H9 (cell line): ENCODE results near the gene AKR1A1. TPM values are rescaled to one million over a fixed set of nuclear protein-coding genes. Genes with fewer than 3 reads are reported as not detected.
A peak's percentile ranks its signal among the peaks of the same experiment; 100 is the strongest.

Experiments
- DNase-seq: peaks from one replicate; pipeline ENCODE4 v3.0.0-alpha.2; 2017
- H2AFZ ChIP-seq: one replicate; pipeline ENCODE4 v1.6.1; 2013; ENCODE audit warnings: mild to moderate bottlenecking, low read length, control low read depth, moderate library complexity
- H2AK5ac ChIP-seq: 2 replicates; pipeline ENCODE4 v1.6.1; 2013; ENCODE audit warnings: low read length, control low read depth, mixed read lengths; ENCODE audit not compliant: insufficient read length
- H2BK120ac ChIP-seq: one replicate; pipeline ENCODE4 v1.6.1; 2013; ENCODE audit warnings: low read depth, mild to moderate bottlenecking, low read length, control low read depth, inconsistent platforms; ENCODE audit not compliant: poor library complexity, severe bottlenecking
- H2BK12ac ChIP-seq: 2 replicates; pipeline ENCODE4 v1.6.1; 2013; ENCODE audit warnings: low read length, control low read depth, mixed read lengths, low read depth; ENCODE audit not compliant: insufficient read length
- H2BK15ac ChIP-seq: 2 replicates; pipeline ENCODE4 v1.6.1; 2013; ENCODE audit warnings: low read depth, low read length, control low read depth
- H2BK20ac ChIP-seq: one replicate; pipeline ENCODE4 v1.6.1; 2013; ENCODE audit warnings: low read depth, mild to moderate bottlenecking, low read length, control low read depth, inconsistent platforms; ENCODE audit not compliant: poor library complexity, severe bottlenecking
- H2BK5ac ChIP-seq: 2 replicates; pipeline ENCODE4 v1.6.1; 2013; ENCODE audit warnings: low read length, control low read depth, mixed read lengths; ENCODE audit not compliant: insufficient read length
- H3K14ac ChIP-seq: 2 replicates; pipeline ENCODE4 v1.6.1; 2013; ENCODE audit warnings: low read length, control low read depth; ENCODE audit not compliant: insufficient read depth
- H3K18ac ChIP-seq: 2 replicates; pipeline ENCODE4 v1.6.1; 2013; ENCODE audit warnings: low read depth, mild to moderate bottlenecking, mixed read lengths, low read length, control low read depth; ENCODE audit not compliant: insufficient read length
- H3K23ac ChIP-seq: 2 replicates; pipeline ENCODE4 v1.6.1; 2013; ENCODE audit warnings: low read length, control low read depth, mixed read lengths, low read depth; ENCODE audit not compliant: insufficient read length
- H3K23me2 ChIP-seq: 2 replicates; pipeline ENCODE4 v1.6.1; 2013; ENCODE audit warnings: low read depth, mild to moderate bottlenecking, mixed read lengths, low read length, control low read depth; ENCODE audit not compliant: insufficient read length, poor library complexity, severe bottlenecking
- H3K27ac ChIP-seq: 2 replicates; pipeline ENCODE4 v1.5.1; 2013; ENCODE audit warnings: low read length, control low read depth, mixed read lengths, low read depth; ENCODE audit not compliant: insufficient read length
- H3K27me3 ChIP-seq: 2 replicates; pipeline ENCODE4 v1.6.1; 2013; ENCODE audit warnings: low read length, control low read depth, inconsistent platforms; ENCODE audit not compliant: insufficient read depth
- H3K4ac ChIP-seq: 2 replicates; pipeline ENCODE4 v1.6.1; 2013; ENCODE audit warnings: low read depth, mild to moderate bottlenecking, control low read depth, inconsistent platforms, low read length, moderate library complexity
- H3K4me1 ChIP-seq: 2 replicates; pipeline ENCODE4 v1.6.1; 2013; ENCODE audit warnings: low read length, control low read depth, inconsistent platforms; ENCODE audit not compliant: insufficient read depth
- H3K4me2 ChIP-seq: 2 replicates; pipeline ENCODE4 v1.6.1; 2013; ENCODE audit warnings: low read length, control low read depth, mixed read lengths; ENCODE audit not compliant: insufficient read length, insufficient read depth
- H3K56ac ChIP-seq: 2 replicates; pipeline ENCODE4 v1.6.1; 2013; ENCODE audit warnings: low read depth, mild to moderate bottlenecking, mixed read lengths, low read length, control low read depth; ENCODE audit not compliant: insufficient read length
- H3K79me1 ChIP-seq: 2 replicates; pipeline ENCODE4 v1.6.1; 2013; ENCODE audit warnings: low read depth, mild to moderate bottlenecking, moderate library complexity, low read length, control low read depth, inconsistent platforms; ENCODE audit not compliant: insufficient read depth, poor library complexity, severe bottlenecking
- H3K79me2 ChIP-seq: 2 replicates; pipeline ENCODE4 v1.6.1; 2013; ENCODE audit warnings: low read length, control low read depth, inconsistent platforms; ENCODE audit not compliant: insufficient read depth
- H3K9ac ChIP-seq: 2 replicates; pipeline ENCODE4 v1.6.1; 2013; ENCODE audit warnings: low read length, control low read depth, mixed read lengths; ENCODE audit not compliant: insufficient read length; ENCODE audit errors: extremely low read depth
- H3K9me3 ChIP-seq: one replicate; pipeline ENCODE4 v1.6.1; 2013; ENCODE audit warnings: low read depth, low read length, inconsistent platforms; ENCODE audit not compliant: control insufficient read depth
- H3T11ph ChIP-seq: one replicate; pipeline ENCODE4 v1.6.1; 2013; ENCODE audit warnings: mild to moderate bottlenecking, low read length, control low read depth, inconsistent platforms
- H4K20me1 ChIP-seq: one replicate; pipeline ENCODE4 v1.6.1; 2013; ENCODE audit not compliant: control insufficient read depth, insufficient read length, insufficient read depth
- H4K5ac ChIP-seq: 2 replicates; pipeline ENCODE4 v1.6.1; 2013; ENCODE audit warnings: low read depth, mild to moderate bottlenecking, mixed read lengths, low read length, control low read depth; ENCODE audit not compliant: insufficient read length
- H4K8ac ChIP-seq: replicated peaks from 2 replicates; pipeline ENCODE4 v1.6.1; 2013; ENCODE audit warnings: low read length, control low read depth, mixed read lengths, low read depth; ENCODE audit not compliant: insufficient read length
- H4K91ac ChIP-seq: 2 replicates; pipeline ENCODE4 v1.6.1; 2013; ENCODE audit warnings: low read depth, mild to moderate bottlenecking, moderate library complexity, mixed read lengths, low read length, control low read depth; ENCODE audit not compliant: insufficient read length
- H3K27ac Mint-ChIP-seq, 3 experiments: 2 replicates in 2 of 3; 3 replicates in 1 of 3; pipeline ENCODE4 v1.8.0; 2020 to 2021; ENCODE audit warnings: mixed read lengths in 3 of 3, mild to moderate bottlenecking in 1 of 3, moderate library complexity in 1 of 3
- H3K27me3 Mint-ChIP-seq: 2 replicates; pipeline ENCODE4 v1.8.0; 2021; ENCODE audit warnings: low read depth, mild to moderate bottlenecking, moderate library complexity, mixed read lengths
- H3K36me3 Mint-ChIP-seq, 3 experiments: 2 replicates in 2 of 3; 3 replicates in 1 of 3; pipeline ENCODE4 v1.8.0; 2020 to 2021; ENCODE audit warnings: low read depth in 3 of 3, mixed read lengths in 3 of 3; ENCODE audit not compliant: insufficient read depth in 1 of 3
- H3K4me1 Mint-ChIP-seq, 2 experiments: 2 replicates each; pipeline ENCODE4 v1.8.0; 2020; ENCODE audit warnings: mixed read lengths in 2 of 2
- H3K4me3 Mint-ChIP-seq, 2 experiments: 2 replicates in 1 of 2; 3 replicates in 1 of 2; pipeline ENCODE4 v1.8.0; 2020 to 2021; ENCODE audit warnings: mild to moderate bottlenecking in 2 of 2, mixed read lengths in 2 of 2, moderate library complexity in 1 of 2
- H3K9me3 Mint-ChIP-seq, 2 experiments: 2 replicates in 1 of 2; 3 replicates in 1 of 2; pipeline ENCODE4 v1.8.0; 2020; ENCODE audit warnings: mild to moderate bottlenecking in 2 of 2, mixed read lengths in 2 of 2, moderate library complexity in 1 of 2
- WGBS: extraction: QIAGEN DNeasy Blood & Tissue Kit; methylation state at CpG from one replicate; pipeline ENCODE4 v1.1.7; 2013; ENCODE audit warnings: missing lambda C conversion rate, low lambda C conversion rate, mixed read lengths; ENCODE audit not compliant: insufficient read length; ENCODE audit errors: extremely low coverage; 5-methylcytosine and 5-hydroxymethylcytosine counted together
- total RNA-seq: library from RNA; stranded (reverse); gene quantifications from 2 replicates; pipeline ENCODE4 v1.2.1, GENCODE V29; 2021
- TF ChIP-seq, protein P1 (sequence below): fragments of 200-600 bp; sonication (generic); conservative IDR thresholded peaks from 3 replicates; pipeline ENCODE4 v1.8.0; 2021; ENCODE audit warnings: antibody characterized with exemption, mild to moderate bottlenecking

Gene AKR1A1
- total RNA-seq, 1 experiment from 2014 or later, result 286 TPM

GRCh38 chr1:45507893-45508292, 42.7 kb upstream of the AKR1A1 start:
- H3K79me1 ChIP-seq, result no peaks in the 10 kb centered on the region
- no peak overlapping the region for H3K4me2 ChIP-seq
- no peaks in the 10 kb centered on the region for H3K9me3 ChIP-seq
- no peak overlapping the region for H3K23ac ChIP-seq
- H4K20me1 ChIP-seq, result peaks cover 5% of the 10 kb centered on the region
- no peaks in the 10 kb centered on the region for H3K4me1 ChIP-seq
- no peaks in the 10 kb centered on the region for H3K27me3 ChIP-seq
- H4K8ac ChIP-seq, result no peak overlapping the region
- H3K27ac Mint-ChIP-seq, result peak overlapping the region in 1 of 3 experiments; percentile 50; a peak in 2 of 7 replicates
- H2BK12ac ChIP-seq, result no peak overlapping the region
- H3K36me3 Mint-ChIP-seq, result peaks cover 25 to 50% (median 36%) of the 10 kb centered on the region in 3 experiments; a peak in 6 of 7 replicates
- no peak overlapping the region for H2AFZ ChIP-seq
- no peak overlapping the region for H3K4ac ChIP-seq
- H3T11ph ChIP-seq, result no peak overlapping the region
- H3K27me3 Mint-ChIP-seq, result no peaks in the 10 kb centered on the region; the same call in 1 of the 2 replicates
- no peak overlapping the region for H3K9ac ChIP-seq
- H3K56ac ChIP-seq, result no peak overlapping the region
- no CpG with 5 or more reads among the region's 4 CpGs for WGBS
- no peaks in the 10 kb centered on the region for H3K4me1 Mint-ChIP-seq
- no peaks in the 10 kb centered on the region for H3K9me3 Mint-ChIP-seq
- H2BK120ac ChIP-seq, result no peak overlapping the region
- no peak overlapping the region for H2AK5ac ChIP-seq
- no peak overlapping the region for H2BK15ac ChIP-seq
- H3K23me2 ChIP-seq, result no peaks in the 10 kb centered on the region
- H4K91ac ChIP-seq, result no peak overlapping the region
- no peak overlapping the region for H2BK5ac ChIP-seq
- no peak overlapping the region for H3K4me3 Mint-ChIP-seq
- H3K18ac ChIP-seq, result no peak overlapping the region
- no peak overlapping the region for H3K27ac ChIP-seq
- H4K5ac ChIP-seq, result no peak overlapping the region
- TF ChIP-seq, protein P1, sequence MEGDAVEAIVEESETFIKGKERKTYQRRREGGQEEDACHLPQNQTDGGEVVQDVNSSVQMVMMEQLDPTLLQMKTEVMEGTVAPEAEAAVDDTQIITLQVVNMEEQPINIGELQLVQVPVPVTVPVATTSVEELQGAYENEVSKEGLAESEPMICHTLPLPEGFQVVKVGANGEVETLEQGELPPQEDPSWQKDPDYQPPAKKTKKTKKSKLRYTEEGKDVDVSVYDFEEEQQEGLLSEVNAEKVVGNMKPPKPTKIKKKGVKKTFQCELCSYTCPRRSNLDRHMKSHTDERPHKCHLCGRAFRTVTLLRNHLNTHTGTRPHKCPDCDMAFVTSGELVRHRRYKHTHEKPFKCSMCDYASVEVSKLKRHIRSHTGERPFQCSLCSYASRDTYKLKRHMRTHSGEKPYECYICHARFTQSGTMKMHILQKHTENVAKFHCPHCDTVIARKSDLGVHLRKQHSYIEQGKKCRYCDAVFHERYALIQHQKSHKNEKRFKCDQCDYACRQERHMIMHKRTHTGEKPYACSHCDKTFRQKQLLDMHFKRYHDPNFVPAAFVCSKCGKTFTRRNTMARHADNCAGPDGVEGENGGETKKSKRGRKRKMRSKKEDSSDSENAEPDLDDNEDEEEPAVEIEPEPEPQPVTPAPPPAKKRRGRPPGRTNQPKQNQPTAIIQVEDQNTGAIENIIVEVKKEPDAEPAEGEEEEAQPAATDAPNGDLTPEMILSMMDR, result no peak
- no peak for DNase-seq
- H3K79me2 ChIP-seq, result no peaks in the 10 kb centered on the region
- H3K14ac ChIP-seq, result no peak overlapping the region
- H2BK20ac ChIP-seq, result no peak overlapping the region
